Stimulated activated CD4-positive, alpha-beta T cell treated with anti-CD3 and anti-CD28 coated beads, Interleukin-4, amount 100 ng/mL, for 1 hour (primary cell): ENCODE results near the gene SRRM2.
"Not testable (repeated sequence)": the region's sequence is repeated elsewhere in the genome, so short reads cannot be mapped to it uniquely, and the experiment has no call there.

Experiments
- DNase-seq: peaks from one replicate; pipeline ENCODE4 v3.0.0-alpha.2; 2020

The SRRM2 gene

DNA sequence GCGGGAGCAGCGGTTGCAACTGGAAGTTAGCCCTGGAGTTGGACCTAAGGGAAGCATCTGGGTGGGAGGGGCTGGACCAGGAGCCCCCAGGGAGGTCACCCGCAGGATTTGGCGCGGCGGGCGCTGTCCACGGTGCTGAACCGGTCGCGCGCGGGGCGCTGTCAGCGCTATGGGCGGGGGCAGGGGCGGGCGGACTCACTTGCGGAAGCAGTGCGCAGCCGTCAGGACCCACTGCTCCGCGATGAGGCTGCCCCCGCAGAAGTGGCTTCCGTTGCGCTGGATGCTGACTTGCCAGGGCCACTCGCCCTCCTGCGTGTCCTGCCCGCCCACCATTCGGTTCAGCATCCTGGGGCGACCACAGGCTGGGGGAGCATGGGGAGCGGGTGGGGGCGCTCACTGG, 36.9 kb upstream of the SRRM2 start:
- DNase-seq: peak; percentile 78

DNA sequence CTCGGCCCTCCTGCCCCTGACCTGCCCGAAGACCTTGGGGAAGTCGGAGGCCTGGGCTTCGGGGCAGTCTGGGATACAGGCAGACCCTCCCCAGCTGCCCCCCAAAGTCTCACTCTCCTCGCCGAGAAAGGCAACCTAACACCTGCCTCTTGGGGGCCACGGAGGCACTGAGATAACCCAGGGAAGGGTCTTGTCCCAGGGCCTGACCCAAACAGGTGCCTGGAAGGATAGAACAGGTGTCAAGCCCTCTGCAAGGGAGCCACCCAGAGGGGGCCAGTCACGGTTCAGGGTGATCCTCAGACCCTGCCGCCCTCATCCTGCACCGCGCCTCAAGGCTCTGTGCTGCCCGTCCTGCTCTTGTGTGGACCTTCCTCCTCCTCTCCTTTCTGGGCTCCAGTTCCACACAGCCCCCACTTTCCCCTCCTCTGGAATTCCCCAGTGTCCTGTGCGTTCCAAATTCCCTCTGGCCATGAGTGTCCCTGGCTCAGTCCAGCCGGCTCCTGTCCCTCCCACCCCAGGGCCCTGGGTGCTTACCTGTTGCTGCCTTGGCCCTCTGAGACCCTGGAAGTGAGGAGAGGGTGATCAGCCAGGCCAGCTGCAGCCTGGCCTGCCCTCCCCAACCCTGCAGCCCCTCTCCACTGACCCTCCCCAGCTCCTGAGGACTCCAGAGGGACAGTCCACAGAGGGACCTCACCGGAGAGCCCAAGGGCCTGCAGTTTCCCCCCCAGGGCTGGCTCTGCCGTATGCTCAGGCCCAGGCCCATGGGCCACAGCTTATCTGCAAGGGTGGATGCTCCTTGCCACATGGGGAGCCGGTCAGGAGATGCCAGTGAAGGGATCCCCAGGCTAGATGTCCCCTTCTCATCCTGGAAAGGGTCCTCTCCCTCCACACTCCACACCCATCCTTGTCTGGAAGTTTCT, 36.2 kb upstream of the SRRM2 start:
- DNase-seq: no peak

DNA sequence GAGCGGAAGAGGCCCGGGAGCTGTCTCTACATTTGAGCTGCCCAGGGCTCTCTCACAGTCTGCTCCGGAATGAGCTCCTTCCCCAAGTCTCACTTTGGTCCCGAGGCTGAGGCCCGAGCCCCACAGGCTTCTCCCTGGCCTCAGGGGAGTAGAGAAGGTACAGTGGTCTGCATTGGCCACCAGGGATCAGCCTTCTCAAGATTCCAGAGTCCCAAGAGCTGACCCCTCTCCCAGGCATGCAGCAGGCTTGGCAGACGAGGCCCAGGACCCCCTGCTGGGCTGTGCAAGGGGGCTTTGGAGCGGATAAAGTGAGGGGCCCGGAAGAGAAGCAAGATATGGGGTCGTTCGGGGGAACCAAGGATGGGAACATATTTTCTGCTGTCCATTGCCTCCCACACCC, 35.5 kb upstream of the SRRM2 start:
- no peak for DNase-seq

DNA sequence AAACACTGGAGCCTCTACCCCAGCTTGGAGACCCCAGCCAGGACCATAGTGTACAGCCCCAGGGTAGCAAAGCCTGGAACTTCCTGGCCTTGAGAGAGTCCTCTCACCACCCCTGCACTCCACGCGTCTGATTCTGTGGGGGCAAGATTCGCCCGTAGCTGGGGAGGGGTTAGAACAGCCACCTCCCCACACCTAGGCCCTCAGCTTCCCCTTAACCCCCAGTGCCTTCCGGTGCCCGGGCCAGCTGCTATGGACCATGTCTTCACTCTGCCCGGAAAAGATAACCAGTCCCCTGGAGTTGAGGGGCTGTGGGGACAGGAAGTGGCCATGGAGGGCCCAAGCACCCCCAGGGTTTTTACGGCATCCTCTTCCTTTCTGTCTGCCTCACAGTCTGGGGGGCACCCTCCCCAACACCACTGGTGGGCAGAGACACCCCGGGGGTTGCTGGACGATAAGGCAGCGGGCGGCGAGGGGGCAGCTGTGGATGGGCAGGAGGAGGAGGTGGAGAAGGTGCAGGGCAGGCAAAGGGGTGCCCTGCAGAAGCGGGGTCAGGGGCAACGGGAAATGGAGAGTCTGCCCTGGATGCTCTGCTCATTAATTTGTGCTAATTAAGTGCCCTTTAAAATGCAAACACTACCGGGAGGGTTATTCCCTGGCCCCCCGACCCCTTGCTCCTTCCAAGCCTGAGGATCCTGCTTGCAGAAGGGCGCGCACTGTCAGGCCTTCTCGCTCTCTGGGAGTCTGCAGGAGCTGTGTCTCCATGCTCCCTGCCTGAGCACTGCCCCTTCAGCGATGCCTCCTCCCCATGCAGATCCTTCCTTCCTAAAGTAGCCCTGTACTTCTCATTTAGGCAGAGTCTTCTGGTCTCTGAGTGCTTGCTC, 34.8 kb upstream of the SRRM2 start:
- no peak for DNase-seq

DNA sequence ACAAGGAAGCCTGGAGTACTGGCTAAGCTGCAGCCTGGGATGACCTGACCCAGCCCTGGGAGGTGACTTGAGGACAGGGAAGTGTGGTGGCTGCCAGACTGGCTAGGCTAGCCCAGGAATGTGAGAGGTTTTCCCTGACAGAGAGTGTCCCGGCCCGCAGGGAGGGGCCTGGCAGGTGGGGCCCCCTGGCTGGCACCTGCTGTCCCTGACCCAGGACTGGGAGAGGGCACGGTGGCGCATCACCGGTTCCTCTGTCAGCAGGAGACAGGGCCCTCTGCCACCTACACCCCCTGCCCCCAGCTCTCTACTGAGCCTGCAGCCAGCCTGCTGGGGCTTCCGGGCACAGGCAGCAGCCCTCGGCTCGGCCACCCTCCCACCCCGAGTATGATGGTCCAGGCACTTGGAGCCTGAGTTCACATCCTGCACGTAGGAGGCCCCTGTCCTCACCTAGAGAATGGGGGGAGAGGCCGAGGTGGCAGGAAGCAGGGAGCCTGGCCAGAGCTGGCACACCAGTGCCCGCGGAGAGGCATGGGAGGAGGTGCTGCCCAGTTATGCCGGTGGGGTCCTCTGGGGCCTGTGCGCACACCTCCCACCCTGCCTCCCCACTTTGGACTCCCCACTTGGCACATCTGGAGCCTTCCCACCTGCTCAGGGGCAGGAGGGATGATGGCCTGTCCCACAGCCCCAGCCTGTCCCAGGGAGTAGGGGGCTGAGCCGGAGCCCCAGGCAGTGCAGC, 32.9 kb upstream of the SRRM2 start:
- no peak for DNase-seq

DNA sequence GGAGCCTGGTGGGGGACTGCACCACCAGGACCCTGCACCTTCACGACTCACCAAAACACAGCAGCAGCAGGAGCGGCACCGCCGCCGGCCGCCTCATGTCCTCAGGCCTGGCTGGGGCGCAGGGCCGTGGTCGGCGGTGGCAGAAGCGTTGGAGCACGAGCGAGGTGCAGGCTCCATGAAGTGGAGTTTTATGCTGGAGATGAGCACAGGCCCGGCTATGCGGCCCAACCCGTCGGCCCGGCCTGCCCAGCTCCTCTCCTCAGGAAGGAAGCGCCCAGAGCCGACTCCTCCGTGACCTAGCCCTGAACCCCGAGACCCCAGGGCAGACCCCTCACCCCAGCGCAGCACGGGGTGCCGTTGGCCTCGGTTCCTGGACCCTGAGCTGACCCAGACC, 32.4 kb upstream of the SRRM2 start, which contains the start of gene PRSS27:
Gene PRSS27 (minus strand): TSS at position 161 of the 394 bp plus-strand sequence. CDS start 64 bp downstream, at position 97.
- DNase-seq: no peak

DNA sequence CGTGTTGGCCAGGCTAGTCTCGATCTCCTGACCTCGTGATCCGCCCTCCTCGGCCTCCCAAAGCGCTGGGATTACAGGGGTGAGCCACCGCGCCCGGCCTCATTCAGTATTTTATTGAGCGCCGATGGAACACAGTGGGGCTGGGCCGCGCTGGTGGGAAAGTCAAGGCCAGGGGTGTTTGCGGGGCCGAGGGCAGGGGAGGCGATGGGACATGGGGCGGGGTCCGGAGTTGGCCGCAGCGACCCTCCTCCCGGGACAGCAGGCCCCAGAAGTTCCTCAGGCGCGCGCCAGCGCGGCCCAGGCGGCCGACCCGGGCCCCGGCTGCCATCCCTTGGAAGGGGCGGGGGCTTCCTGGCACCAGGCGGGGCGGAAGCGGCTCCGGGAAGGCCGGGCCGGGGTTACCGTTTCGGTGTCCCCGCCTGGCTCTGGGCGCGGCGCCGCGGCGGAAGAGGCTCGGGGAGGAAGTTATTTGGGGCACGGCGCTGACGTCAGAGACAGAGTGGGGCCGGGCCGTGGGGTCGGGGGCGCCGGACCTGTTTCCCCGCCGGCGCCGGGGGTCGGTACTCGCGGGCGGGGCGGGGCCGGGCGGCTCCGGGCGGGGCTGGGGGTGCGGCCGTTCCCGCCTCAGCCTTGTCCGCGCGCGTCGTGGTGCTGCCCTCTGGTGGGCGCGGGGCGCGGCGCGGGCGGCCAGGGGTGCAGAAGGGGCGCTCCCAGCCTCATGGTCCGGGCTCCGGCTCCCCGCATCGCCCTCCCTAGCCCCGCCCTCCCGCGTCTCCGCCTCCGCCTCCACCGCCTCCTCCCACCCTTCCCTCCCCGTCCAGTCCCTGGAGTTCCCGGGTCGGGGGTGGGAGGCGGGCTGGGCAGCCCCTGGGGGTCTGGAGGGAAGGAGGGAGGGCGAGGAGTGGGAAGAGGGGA, 31.5 kb upstream of the SRRM2 start:
- peak; percentile 87 for DNase-seq

DNA sequence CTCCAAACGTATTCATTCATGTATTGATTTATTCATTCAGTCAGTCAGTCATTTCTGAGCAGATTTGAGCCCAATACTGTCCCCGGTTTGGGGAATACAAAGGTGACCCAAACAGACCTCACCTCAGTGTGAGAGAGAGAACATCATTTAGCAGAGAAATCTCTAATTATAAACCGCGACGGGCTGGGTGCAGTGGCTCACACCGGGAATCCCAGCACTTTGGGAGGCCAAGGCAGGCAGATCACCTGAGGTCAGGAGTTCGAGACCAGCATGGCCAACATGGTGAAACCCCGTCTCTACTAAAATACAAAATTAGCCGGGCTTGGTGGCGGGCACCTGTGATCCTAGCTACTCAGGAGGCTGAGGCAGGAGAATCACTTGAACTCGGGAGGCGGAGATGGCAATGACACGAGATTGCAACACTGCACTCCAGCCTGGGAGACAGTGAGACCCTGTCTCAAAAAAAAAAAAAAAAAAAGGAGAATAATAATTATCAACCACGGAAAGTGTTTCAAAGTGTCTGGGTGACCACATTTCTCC, 30.7 kb upstream of the SRRM2 start:
- DNase-seq: not testable (repeated sequence)

DNA sequence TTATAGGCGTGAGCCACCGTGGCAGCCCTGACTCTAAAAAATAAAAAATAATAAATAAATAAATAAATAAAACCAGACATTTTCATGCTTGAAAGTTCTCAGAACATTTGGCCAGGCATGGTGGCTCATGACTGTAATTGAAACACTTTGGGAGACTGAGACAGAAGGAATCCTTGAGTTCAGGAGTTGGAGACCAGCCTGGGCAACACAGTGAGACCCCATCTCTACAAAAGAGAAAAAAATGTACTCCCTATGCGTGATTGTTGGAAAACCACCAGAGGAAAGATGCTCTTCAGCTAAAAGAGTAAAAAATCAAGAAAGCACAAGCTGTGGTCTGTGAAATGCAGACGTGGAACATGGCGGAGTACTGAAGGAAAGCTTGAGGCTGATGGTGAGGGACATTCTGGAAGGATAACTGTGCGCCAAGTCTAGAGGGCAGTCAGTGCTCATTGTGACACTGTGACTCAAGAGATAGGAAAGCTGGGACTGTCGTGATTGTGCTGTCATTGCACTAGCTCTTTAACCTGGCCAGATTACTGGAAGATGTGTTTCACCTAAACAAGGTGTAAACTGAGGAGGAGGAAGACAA, 28.3 kb upstream of the SRRM2 start:
- DNase-seq: no peak

DNA sequence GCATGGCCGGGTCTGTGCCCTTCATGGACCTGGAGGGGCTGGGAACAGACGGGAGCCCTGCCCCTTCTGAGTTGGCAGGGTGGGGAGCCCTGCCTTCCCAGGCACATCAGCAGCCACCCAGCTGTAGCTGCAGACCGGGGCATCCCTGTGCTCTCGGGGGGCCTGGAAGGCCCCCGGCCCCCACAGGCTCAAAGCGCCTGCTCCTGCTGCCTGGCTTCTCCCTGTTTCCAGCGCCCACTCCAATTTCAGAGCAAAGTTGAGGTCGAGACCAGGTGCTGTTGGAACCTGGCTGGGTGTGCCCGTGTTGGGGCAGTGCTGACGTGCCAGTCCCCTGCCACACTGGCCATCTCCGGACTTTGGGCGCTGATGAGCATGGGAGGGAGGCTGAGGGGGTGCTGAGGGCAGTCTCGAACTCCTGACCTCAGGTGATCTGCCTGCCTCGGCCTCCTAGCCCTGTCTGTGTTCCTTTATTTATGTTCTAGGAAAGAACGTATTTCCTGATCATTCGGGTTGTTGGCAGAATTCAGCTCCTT, 27.6 kb upstream of the SRRM2 start:
- DNase-seq: no peak

DNA sequence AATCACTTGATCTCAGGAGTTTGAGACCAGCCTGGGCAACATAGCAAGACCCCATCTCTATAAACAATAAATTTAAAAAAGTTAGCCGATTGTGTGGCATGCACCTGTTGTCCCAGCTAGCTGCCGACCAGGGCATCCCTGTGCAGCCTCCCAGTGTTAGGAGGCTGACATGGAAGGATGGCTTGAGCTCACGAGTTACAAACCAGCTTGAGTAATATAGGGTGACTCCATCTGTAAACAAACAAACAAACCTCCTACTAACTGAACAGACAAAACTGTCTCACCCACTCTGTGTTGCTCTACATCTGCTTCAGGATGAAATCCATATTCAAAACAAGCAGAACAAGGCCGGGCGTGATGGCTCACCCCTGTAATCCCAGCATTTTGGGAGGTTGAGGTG, 25.5 kb upstream of the SRRM2 start:
- DNase-seq: no peak

DNA sequence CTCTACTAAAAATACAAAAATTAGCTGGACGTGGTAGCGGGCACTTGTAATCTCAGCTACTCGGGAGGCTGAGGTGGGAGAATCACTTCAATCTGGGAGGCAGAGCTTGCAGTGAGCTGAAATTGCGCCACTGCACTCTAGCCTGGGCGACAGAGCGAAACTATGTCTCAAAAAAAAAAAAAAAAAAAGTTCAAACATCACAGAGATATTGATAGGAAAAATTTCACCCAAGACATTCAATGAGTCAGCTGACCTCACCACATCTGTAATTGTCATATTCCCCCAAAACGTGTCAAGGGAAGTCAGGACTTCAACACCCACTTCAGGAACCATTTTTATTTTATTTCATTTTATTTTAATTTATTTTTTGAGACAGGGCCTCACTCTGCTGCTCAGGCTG, 24.4 kb upstream of the SRRM2 start:
- DNase-seq: no peak

DNA sequence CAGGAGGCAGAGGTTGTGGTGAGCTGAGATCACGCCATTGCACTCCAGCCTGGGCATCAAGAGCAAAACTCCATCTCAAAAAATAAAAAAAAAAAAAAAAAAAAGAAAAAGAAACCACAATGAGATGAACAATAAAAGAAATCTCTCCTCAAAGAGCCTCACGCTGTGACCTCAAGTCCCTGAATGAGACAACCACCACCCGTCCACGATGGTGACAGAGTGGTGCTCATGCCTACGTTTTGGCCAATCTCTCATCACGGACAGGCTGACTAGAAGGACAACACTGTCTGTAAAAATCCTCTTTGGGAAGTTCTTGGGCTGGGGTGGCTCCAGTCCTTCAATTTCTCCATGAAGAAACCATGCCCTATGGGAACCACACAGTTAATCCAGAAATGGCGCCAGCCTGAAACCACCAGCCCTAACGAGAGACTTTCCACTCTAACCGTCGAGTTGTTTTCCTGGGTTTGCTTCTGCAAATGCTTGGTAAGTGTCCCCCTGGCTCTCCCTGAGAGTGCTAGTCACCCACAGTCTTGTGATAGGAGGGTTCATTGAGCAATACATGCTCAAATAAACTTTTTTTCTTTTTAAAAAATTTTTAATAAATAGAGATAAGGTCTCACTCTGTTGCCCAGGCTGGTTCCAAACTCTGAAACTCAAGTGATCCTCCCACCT, 17.5 kb upstream of the SRRM2 start:
- no peak for DNase-seq

DNA sequence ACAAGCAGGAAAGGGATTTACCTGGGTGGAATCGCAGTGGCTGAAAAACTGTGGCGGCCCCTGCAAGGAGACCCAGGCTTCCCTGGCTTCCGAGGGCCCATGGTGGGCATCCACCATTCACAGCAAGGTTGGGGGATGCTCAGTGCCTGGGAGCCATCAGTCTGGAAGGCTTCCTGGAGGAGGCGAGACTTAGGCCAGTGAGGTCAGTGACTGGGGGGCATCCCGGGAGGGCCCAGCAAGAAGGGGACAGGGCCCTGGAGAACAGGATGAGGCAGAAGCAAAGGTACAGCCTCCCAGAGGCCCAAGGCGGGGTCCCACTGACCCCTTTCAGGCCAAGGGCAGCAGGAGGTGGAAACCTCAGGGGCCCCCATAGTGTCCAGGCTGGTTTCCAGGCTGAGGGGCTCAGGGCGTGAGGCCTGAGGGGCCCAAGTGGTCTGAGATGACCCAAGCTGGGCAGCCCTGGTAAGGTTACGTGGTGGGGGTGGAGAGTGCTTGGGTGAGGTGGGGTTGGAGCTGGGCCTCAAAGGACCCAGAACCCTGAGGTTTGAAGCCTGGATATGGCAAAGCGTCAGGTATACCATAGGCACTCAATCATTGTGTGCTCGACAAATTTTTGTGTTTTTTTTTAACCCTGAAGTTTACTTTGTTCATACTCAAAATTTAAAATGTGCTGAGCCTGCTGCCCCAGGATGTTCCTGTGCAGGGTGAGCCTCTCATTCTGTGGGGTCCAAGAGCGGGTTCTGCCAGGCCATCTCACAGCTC, 15.8 kb upstream of the SRRM2 start:
- no peak for DNase-seq

DNA sequence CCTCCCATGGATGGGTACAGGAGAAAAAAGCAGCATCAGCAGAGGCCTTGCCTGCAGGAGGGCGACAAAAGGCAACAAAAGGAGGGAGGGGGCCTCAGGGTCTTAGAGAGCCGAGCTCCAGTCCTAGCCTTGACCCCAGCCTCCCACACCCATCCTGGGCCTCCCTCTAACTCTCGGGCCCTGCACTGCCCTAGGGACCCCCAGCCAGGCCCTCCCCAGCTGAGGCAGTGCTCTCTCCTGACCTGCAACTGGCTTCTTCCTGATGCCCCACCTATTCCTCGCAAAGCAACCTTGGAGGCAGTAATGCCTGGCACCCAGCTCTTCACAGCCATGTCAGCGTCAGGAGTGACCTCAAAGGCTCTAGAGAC, 15.2 kb upstream of the SRRM2 start:
- DNase-seq: no peak

DNA sequence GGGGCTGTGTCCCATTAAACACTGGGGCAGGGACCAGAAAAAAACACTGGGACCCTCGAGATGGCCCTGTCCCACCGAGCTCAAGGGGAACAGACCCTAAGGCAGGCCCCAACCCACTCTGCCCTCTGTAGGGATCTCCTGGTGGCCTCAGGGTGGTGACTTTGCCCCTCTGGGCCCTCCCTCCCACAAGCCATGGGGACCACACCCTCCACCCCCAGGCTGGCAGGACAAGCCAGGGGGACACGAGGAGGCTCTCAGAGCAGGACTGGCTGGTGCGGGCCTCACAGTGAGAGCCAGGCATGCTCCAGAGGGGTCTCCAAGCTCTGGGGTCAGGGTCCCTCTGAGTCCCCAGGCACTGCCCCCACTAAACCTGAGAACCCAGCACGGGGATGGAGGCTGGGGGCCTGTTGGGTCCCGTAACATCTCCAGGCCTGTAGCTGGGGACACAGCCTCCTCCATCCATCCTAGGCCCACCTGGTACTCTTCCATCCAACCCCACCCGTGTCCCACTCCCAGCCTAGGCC, 14.5 kb upstream of the SRRM2 start:
- DNase-seq: no peak

DNA sequence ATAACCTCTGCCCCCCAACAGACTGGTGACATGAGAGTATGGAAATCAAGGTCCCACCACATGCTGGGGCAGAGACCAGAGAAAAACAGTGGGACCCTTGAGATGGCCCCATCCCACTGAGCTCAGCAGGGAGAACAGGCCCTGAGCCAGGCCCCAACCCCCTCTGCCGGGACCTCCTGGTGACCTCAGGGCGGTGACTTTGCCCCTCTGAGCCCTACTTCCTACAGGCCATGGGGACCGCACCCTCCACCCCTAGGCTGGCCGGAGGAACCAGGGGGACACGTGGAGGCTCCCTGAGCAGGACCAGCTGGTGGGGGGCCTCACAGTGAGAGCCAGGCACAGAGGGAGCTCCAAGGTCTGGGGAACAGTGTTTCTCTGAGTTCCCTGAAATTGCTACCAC, 13.8 kb upstream of the SRRM2 start:
- DNase-seq: no peak

DNA sequence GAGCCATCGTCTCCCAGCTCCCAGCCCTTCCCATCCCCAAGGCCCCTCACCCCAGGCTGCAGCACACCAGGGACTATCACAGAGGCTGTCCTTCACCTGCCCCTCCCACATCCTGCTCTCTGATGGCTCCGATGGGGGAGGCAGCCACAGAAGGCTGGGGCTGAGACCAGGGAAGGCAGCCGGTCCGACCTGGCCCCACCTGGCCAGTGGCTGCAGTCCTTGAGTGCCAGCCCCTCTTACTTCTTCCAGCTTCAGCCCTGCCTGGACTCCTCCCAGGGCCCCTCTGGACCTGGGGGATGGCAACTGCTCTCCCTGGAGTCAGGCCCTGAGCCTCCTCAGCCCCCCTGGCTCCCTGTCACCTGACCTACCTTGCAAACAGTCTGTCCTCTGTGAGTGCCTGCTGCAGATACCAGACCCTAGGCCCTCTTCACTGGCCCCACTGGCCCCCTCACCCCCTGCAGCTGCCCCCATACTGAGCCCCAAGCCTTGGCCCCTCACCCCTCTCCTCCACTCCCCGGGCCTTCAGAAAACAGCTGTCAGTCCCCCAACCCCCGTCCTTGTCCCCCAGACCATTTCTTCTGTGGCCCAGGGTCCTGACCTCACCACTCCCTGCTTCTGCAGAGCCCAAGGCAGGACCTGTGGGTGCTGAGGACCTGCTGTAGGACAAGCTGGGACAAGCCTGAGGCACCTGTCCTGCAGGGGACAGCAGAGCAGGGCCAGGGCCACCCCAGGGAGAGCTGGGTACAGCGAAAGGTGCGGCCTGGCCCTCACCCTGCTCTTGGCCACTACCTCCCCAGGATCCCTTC, 12.6 kb upstream of the SRRM2 start:
- DNase-seq: no peak

DNA sequence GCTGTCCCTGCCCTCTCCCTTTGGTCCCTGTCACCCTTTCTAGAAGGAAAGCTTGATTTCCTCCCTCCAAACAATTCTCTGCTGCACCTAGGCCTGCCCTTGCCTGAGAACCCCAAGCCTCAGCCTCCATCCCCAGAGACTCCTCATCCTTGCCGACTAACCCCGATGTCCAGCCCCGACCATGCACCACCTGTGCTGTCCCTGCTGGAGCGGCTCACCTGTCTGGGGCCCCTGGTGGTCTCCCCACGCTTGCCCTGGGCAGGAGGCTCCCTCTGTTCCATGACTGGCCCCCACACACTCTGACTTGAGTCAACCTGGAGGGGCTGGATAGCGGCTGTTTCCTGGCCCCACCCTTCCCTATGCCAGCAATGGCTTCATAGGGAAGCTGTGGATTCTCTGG, 12.0 kb upstream of the SRRM2 start:
- no peak for DNase-seq
